SKM-1 treated with dmso at 0.1 percent for 144 hours (cell line): ENCODE measurements around the gene VSIG10L2.

ENCODE experiments used
- DNase-seq: peaks from one replicate; lab custom pipeline; 2025; ENCODE audit not compliant: unreplicated experiment; lab: John Stamatoyannopoulos, UW

Gene VSIG10L2

GRCh38 chr11:125946712-125947418, 1.0 kb downstream of the VSIG10L2 start:
- DNase-seq, result no peak

GRCh38 chr11:125947419-125948277, 1.8 kb downstream of the VSIG10L2 start:
- DNase-seq, result no peak

- no peak for DNase-seq
Observed at GRCh38 chr11:125948278-125949051, 2.6 kb downstream of the VSIG10L2 start.

- DNase-seq, result no peak
Observed at GRCh38 chr11:125949271-125950177, 3.7 kb downstream of the VSIG10L2 start.

GRCh38 chr11:125950178-125950490, 4.3 kb downstream of the VSIG10L2 start:
- no peak for DNase-seq

- no peak for DNase-seq
Observed at GRCh38 chr11:125950696-125951651, 5.1 kb downstream of the VSIG10L2 start.

- DNase-seq, result no peak
Observed at GRCh38 chr11:125951731-125952130, 5.9 kb downstream of the VSIG10L2 start.

GRCh38 chr11:125952559-125952958, 6.7 kb downstream of the VSIG10L2 start:
- no peak for DNase-seq

- no peak for DNase-seq
Observed at GRCh38 chr11:125952973-125953372, 7.1 kb downstream of the VSIG10L2 start.

- DNase-seq, result no peak
Observed at GRCh38 chr11:125953401-125953935, 7.6 kb downstream of the VSIG10L2 start.

GRCh38 chr11:125954123-125954944, 8.5 kb downstream of the VSIG10L2 start:
- DNase-seq, result no peak

- no peak for DNase-seq
Observed at GRCh38 chr11:125954945-125955640, 9.2 kb downstream of the VSIG10L2 start.

GRCh38 chr11:125955856-125956255, 10.0 kb downstream of the VSIG10L2 start:
- no peak for DNase-seq

- DNase-seq, result no peak
Observed at GRCh38 chr11:125956391-125957134, 10.7 kb downstream of the VSIG10L2 start.

GRCh38 chr11:125957618-125958332, 11.9 kb downstream of the VSIG10L2 start:
- DNase-seq, result no peak

GRCh38 chr11:125958872-125959400, 13.1 kb downstream of the VSIG10L2 start:
- DNase-seq, result no peak
